CD4-positive, alpha-beta T cell treated with Interleukin-4 for 4 hours (primary cell): Measurements from ENCODE around the gene FBXL7.

Source experiments
- DNase-seq: peaks from one replicate; pipeline ENCODE4 v3.0.0-alpha.2; 2020

FBXL7 gene

GRCh38 chr5:15621094-15621493 is 121.1 kb downstream of the FBXL7 start:
- DNase-seq: no peak

DNA sequence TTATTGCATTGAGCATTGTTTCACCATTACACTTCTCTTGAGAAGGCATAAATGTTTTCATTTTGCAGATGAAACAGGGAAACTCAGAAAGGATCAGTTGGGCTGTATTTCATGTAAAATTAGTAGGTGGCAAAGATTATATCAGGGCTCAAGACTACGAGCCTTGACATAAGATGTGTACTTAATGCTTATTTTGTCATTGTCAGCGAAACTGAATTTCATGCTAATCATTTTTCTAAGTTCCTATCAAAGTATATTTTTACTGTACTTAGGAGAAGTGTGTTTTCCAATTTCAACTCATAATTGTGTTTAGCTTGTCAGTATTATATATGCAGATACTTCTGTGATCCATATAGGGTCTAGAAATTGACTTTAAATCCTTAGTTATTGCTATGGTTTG is 123.8 kb downstream of the FBXL7 start:
- no peak for DNase-seq

DNA sequence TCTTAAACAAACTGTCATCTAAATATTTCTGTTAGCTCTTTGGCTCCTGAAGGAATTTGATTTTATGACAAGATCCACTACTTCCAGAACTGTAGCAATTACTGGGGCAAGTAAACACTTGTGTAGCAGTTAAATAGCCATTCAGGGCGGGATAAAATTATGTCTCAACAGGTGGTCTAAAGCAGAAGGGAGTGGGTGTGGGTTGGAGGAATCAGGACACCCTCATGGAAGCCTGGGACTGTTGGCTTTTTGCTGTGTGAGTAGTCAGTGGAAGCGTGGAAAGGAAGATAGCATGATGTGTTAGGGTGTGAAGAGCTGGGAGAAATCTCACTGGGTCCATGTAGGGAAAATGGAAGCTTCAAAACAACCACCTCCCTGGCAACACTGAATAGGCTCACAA is 127.1 kb downstream of the FBXL7 start:
- no peak for DNase-seq

GRCh38 chr5:15627647-15628046 is 127.7 kb downstream of the FBXL7 start:
- DNase-seq: no peak

- DNase-seq: no peak
These were observed 130.5 kb downstream of the FBXL7 start for GRCh38 chr5:15630441-15630840.

DNA sequence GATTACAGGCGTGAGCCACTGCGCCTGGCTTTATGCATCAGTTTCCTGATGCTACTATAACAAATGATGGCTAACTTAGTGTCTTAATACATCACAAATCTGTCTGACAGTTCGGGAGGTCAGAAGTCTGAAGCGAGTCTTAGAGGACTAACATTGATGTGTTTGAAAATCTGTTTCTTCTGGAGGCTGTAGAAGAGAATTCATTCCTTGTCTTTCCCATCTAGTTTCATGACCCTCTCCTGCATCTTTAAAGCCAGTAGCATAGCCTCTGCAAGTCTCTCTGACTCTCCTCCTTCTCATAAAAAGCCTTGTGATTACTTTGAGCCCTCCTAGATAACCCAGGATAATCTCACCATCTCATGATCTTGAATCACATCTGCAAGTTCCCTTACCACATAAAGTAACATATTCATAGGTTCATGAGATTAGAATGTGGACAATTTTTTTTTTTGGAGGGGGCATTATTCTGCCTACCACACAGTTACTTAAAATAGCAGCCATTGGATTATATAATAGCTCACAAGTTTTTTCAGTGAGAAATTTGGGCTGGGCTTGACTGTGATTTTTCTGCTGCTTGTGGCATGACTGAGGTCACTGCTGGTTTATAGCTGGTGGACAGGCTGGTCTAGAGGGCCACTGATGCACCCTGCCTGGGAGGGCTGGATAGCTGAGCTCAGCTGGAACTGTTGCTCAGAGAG is 134.8 kb downstream of the FBXL7 start:
- no peak for DNase-seq

GRCh38 chr5:15635289-15635616 is 135.3 kb downstream of the FBXL7 start:
- no peak for DNase-seq

DNA sequence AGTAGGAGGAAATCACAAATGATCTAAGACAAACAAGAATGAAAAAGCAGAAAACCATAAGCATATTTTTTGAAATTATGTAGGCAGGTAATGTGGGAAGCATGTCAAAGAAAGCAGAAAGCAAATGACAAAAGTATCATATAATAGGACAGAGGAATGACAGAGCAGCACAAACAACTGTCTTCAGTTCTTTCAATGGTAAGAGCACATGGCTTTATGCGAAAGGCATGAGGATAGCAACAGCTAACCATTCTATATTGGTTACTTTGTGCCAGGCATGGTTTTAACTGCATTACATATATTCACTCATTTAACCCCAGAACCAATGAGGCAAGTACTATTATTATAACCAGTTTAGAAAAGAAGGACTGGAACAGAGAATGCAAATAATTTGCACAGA is 137.4 kb downstream of the FBXL7 start:
- no peak for DNase-seq

GRCh38 chr5:15637886-15638285 is 137.9 kb downstream of the FBXL7 start:
- DNase-seq: no peak

DNA sequence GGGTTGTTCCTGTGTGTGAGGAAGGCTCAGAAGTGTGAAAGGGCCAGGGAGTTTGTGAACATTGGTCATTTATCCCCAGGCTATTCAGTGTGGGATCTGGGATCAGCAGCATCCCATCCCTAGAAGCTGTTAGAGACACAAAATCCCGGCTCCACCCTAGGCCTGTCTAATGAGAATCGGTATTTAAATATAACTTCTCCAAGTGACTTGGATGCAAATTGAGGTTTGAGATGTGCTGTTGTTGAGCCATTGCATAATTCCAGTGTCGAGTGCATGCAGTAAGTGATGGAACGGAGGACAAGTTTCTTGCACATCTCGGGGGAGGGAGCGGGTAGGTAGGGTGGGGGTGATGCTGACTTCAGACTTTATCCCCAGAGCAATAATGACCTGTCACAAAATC is 138.3 kb downstream of the FBXL7 start:
- no peak for DNase-seq

- DNase-seq: no peak
These were observed 139.3 kb downstream of the FBXL7 start for GRCh38 chr5:15639288-15639687.

DNA sequence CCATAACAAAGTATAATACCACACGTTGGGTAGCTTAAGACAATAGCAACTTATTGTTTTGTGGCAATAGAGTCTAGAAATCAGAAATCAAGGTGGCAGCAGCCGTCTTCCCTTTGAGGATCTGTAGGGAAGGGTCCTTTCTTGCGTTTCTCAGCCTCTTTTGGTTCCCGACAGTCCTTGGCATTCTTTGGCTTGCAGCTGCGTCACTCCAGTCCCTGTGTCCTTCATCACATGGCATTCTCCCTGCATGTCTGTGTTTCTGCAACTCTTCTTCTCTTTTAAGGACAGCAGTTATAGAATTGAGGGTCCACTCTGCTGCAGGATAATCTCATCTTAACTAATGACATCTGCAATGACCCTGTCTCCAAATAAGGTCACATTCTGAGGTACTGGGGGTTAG is 140.1 kb downstream of the FBXL7 start:
- no peak for DNase-seq

DNA sequence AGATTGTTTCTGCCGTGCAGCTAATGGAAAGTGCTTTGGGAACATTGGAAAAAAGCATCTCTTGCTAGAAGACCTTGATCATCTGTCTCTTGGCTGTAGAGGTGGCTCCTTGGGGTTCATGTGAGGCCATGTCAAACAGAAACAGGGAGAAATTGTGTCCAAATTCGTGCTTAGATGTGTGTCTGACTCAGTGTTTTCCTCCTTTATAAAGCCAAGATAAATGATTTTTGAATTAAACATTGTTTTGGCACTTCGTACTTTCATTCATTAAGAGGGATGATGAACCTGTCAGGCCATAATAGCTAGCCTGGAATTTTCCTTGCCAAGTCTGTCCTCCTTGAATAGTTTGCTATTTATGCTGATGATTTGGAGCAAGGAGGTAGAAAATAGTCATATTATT is 143.8 kb downstream of the FBXL7 start:
- DNase-seq: no peak

- DNase-seq: no peak
These were observed 145.6 kb downstream of the FBXL7 start for GRCh38 chr5:15645381-15646160.

DNA sequence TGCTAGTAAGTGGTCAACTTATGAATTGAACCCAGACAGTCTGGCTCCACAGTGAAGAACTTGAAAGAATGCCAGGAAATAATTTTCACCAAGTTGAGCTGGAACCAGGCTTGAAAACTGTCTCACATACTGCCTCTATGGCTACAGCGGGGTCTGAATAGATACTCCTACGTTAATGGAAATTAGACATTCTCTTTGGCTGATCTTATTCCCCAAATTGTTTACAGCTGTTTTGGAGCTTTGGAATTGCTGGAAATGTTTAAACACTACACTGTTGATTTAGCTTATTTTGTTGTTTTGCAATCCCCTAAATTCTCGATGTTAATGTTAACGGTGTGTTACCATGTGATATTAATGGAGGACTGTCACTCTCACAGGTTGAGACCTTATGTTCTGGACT is 146.4 kb downstream of the FBXL7 start:
- DNase-seq: no peak

- no peak for DNase-seq
These were observed 147.3 kb downstream of the FBXL7 start for GRCh38 chr5:15647251-15647650.

- no peak for DNase-seq
These were observed 150.3 kb downstream of the FBXL7 start for GRCh38 chr5:15650266-15650665.

GRCh38 chr5:15654779-15655178 is 154.8 kb downstream of the FBXL7 start:
- no peak for DNase-seq

DNA sequence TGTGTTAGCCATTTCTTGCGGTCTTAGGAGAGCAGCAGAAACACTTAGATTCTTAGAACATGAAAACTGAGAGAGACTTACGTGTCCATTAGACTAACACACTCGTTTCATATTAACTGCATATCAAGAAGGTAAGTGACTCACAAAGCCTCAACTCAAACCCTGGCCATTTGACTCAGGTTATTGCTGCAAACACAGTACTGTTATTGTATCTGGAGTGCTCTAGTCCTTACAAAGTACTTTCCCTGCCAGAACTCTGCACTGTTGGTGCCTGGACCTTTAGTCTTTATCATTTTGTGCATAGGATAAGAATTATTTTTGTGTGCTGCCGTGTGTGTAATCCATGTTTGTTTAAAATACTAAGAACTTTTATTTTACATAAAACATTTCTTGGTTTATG is 155.7 kb downstream of the FBXL7 start:
- DNase-seq: no peak

DNA sequence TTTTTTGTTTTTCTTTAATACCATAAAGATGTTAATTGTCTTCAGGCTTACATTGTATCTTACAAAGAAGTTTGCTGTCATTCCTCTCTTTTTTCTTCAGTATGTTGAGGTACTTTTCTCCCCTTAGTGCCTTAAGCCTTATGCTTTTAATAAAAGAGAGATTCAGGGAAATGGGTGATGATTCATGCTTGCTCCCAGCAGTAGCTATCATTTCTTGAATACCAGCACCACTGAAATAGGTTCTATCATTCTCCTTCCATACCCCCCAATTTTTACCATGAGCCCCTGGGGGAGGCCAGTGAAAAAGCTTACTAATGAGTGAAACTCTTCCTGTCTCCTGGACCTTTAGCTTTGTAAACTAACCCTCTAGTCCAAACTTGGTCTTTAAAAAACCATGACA is 165.0 kb downstream of the FBXL7 start:
- no peak for DNase-seq

DNA sequence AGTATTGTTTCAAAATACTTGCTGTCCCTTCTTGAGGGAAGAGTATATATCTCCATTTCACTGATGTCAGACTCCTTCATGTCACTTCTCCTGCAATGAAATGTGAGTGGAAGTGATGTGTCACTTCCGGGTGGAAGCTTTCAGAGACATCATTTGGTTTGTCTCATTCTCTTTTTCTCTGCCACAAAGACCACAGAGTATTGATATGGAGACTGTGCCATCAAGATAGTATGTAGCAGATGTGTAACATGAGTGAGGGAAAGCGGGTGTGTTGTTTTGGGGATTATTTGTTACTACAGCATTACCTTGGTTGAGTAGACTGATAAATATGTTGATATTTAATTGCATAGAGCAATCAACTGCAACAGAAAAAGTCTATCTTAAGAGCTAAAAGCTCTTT is 169.8 kb downstream of the FBXL7 start:
- DNase-seq: no peak

DNA sequence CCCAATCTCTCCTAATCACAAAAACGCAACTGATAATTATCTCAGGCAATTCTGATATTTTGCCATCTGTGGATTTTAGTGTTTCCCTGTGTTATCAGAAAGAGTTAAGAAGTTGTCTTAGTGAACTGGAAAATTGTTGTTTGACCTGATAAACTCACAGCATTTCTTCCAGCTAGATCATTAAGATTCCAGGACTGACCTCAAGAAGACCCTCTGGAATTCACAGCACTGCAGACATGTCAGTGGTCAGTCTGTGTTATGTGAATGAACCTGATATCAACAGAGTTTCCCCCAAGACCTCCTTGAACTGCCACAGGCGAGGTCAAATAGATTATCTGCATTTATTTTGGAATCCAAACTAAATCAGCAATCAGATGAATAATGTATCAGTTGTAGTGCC is 174.7 kb downstream of the FBXL7 start:
- no peak for DNase-seq

DNA sequence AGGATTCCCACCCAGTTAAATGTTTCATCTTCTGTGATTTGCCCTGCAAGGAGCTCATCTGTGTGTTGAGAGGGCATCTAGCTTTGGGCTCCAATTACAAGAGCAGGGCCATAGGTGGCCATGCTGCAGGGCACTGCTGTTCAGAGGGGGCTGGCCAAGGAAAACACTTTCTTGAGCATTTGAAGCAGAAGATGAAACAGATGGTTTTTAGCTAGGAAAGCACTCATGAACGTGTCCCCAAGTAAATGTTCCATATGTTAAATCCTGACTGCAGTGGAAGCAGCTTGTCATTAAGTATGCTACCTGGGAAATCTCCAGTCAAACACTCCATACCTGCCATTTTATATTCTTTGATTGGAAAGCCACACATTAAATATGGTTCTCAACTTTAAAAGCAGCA is 176.6 kb downstream of the FBXL7 start:
- DNase-seq: no peak

DNA sequence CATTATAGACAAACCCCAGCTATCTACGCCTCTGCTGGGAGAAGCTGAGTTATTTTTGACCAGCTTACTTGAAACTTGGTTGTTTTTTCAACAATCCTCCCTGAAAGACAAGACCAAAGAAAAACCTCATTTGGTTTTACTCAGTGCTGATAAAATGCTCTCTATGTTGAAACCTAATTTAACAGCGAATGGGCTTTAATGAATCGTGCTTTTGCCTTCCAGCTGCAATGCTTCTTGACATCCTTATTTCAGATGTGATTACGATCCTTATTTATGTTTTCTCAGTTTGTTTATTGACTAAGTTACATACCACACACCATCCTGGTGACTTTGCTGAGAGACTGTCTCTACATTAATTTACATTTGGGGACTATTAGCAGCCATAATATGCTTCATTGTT is 179.2 kb downstream of the FBXL7 start:
- no peak for DNase-seq

GRCh38 chr5:15680455-15680854 is 180.5 kb downstream of the FBXL7 start:
- DNase-seq: no peak
